H9 (cell line): Measurements from ENCODE around the gene CCT7. TPM values are rescaled to one million over a fixed set of nuclear protein-coding genes. Genes with fewer than 3 reads are reported as not detected.

Experiments
- DNase-seq: peaks from one replicate; pipeline ENCODE4 v3.0.0-alpha.2; 2017
- H2AFZ ChIP-seq: one replicate; pipeline ENCODE4 v1.6.1; 2013; ENCODE audit warnings: mild to moderate bottlenecking, low read length, control low read depth, moderate library complexity
- H2AK5ac ChIP-seq: 2 replicates; pipeline ENCODE4 v1.6.1; 2013; ENCODE audit warnings: low read length, control low read depth, mixed read lengths; ENCODE audit not compliant: insufficient read length
- H2BK120ac ChIP-seq: one replicate; pipeline ENCODE4 v1.6.1; 2013; ENCODE audit warnings: low read depth, mild to moderate bottlenecking, low read length, control low read depth, inconsistent platforms; ENCODE audit not compliant: poor library complexity, severe bottlenecking
- H2BK12ac ChIP-seq: 2 replicates; pipeline ENCODE4 v1.6.1; 2013; ENCODE audit warnings: low read length, control low read depth, mixed read lengths, low read depth; ENCODE audit not compliant: insufficient read length
- H2BK15ac ChIP-seq: 2 replicates; pipeline ENCODE4 v1.6.1; 2013; ENCODE audit warnings: low read depth, low read length, control low read depth
- H2BK20ac ChIP-seq: one replicate; pipeline ENCODE4 v1.6.1; 2013; ENCODE audit warnings: low read depth, mild to moderate bottlenecking, low read length, control low read depth, inconsistent platforms; ENCODE audit not compliant: poor library complexity, severe bottlenecking
- H2BK5ac ChIP-seq: 2 replicates; pipeline ENCODE4 v1.6.1; 2013; ENCODE audit warnings: low read length, control low read depth, mixed read lengths; ENCODE audit not compliant: insufficient read length
- H3K14ac ChIP-seq: 2 replicates; pipeline ENCODE4 v1.6.1; 2013; ENCODE audit warnings: low read length, control low read depth; ENCODE audit not compliant: insufficient read depth
- H3K18ac ChIP-seq: 2 replicates; pipeline ENCODE4 v1.6.1; 2013; ENCODE audit warnings: low read depth, mild to moderate bottlenecking, mixed read lengths, low read length, control low read depth; ENCODE audit not compliant: insufficient read length
- H3K23ac ChIP-seq: 2 replicates; pipeline ENCODE4 v1.6.1; 2013; ENCODE audit warnings: low read length, control low read depth, mixed read lengths, low read depth; ENCODE audit not compliant: insufficient read length
- H3K23me2 ChIP-seq: 2 replicates; pipeline ENCODE4 v1.6.1; 2013; ENCODE audit warnings: low read depth, mild to moderate bottlenecking, mixed read lengths, low read length, control low read depth; ENCODE audit not compliant: insufficient read length, poor library complexity, severe bottlenecking
- H3K27ac ChIP-seq: 2 replicates; pipeline ENCODE4 v1.5.1; 2013; ENCODE audit warnings: low read length, control low read depth, mixed read lengths, low read depth; ENCODE audit not compliant: insufficient read length
- H3K27me3 ChIP-seq: 2 replicates; pipeline ENCODE4 v1.6.1; 2013; ENCODE audit warnings: low read length, control low read depth, inconsistent platforms; ENCODE audit not compliant: insufficient read depth
- H3K4ac ChIP-seq: 2 replicates; pipeline ENCODE4 v1.6.1; 2013; ENCODE audit warnings: low read depth, mild to moderate bottlenecking, control low read depth, inconsistent platforms, low read length, moderate library complexity
- H3K4me1 ChIP-seq: 2 replicates; pipeline ENCODE4 v1.6.1; 2013; ENCODE audit warnings: low read length, control low read depth, inconsistent platforms; ENCODE audit not compliant: insufficient read depth
- H3K4me2 ChIP-seq: 2 replicates; pipeline ENCODE4 v1.6.1; 2013; ENCODE audit warnings: low read length, control low read depth, mixed read lengths; ENCODE audit not compliant: insufficient read length, insufficient read depth
- H3K56ac ChIP-seq: 2 replicates; pipeline ENCODE4 v1.6.1; 2013; ENCODE audit warnings: low read depth, mild to moderate bottlenecking, mixed read lengths, low read length, control low read depth; ENCODE audit not compliant: insufficient read length
- H3K79me1 ChIP-seq: 2 replicates; pipeline ENCODE4 v1.6.1; 2013; ENCODE audit warnings: low read depth, mild to moderate bottlenecking, moderate library complexity, low read length, control low read depth, inconsistent platforms; ENCODE audit not compliant: insufficient read depth, poor library complexity, severe bottlenecking
- H3K79me2 ChIP-seq: 2 replicates; pipeline ENCODE4 v1.6.1; 2013; ENCODE audit warnings: low read length, control low read depth, inconsistent platforms; ENCODE audit not compliant: insufficient read depth
- H3K9ac ChIP-seq: 2 replicates; pipeline ENCODE4 v1.6.1; 2013; ENCODE audit warnings: low read length, control low read depth, mixed read lengths; ENCODE audit not compliant: insufficient read length; ENCODE audit errors: extremely low read depth
- H3K9me3 ChIP-seq: one replicate; pipeline ENCODE4 v1.6.1; 2013; ENCODE audit warnings: low read depth, low read length, inconsistent platforms; ENCODE audit not compliant: control insufficient read depth
- H3T11ph ChIP-seq: one replicate; pipeline ENCODE4 v1.6.1; 2013; ENCODE audit warnings: mild to moderate bottlenecking, low read length, control low read depth, inconsistent platforms
- H4K20me1 ChIP-seq: one replicate; pipeline ENCODE4 v1.6.1; 2013; ENCODE audit not compliant: control insufficient read depth, insufficient read length, insufficient read depth
- H4K5ac ChIP-seq: 2 replicates; pipeline ENCODE4 v1.6.1; 2013; ENCODE audit warnings: low read depth, mild to moderate bottlenecking, mixed read lengths, low read length, control low read depth; ENCODE audit not compliant: insufficient read length
- H4K8ac ChIP-seq: replicated peaks from 2 replicates; pipeline ENCODE4 v1.6.1; 2013; ENCODE audit warnings: low read length, control low read depth, mixed read lengths, low read depth; ENCODE audit not compliant: insufficient read length
- H4K91ac ChIP-seq: 2 replicates; pipeline ENCODE4 v1.6.1; 2013; ENCODE audit warnings: low read depth, mild to moderate bottlenecking, moderate library complexity, mixed read lengths, low read length, control low read depth; ENCODE audit not compliant: insufficient read length
- H3K27ac Mint-ChIP-seq, 3 experiments: 2 replicates in 2 of 3; 3 replicates in 1 of 3; pipeline ENCODE4 v1.8.0; 2020 to 2021; ENCODE audit warnings: mixed read lengths in 3 of 3, mild to moderate bottlenecking in 1 of 3, moderate library complexity in 1 of 3
- H3K27me3 Mint-ChIP-seq: 2 replicates; pipeline ENCODE4 v1.8.0; 2021; ENCODE audit warnings: low read depth, mild to moderate bottlenecking, moderate library complexity, mixed read lengths
- H3K36me3 Mint-ChIP-seq, 3 experiments: 2 replicates in 2 of 3; 3 replicates in 1 of 3; pipeline ENCODE4 v1.8.0; 2020 to 2021; ENCODE audit warnings: low read depth in 3 of 3, mixed read lengths in 3 of 3; ENCODE audit not compliant: insufficient read depth in 1 of 3
- H3K4me1 Mint-ChIP-seq, 2 experiments: 2 replicates each; pipeline ENCODE4 v1.8.0; 2020; ENCODE audit warnings: mixed read lengths in 2 of 2
- H3K4me3 Mint-ChIP-seq, 2 experiments: 2 replicates in 1 of 2; 3 replicates in 1 of 2; pipeline ENCODE4 v1.8.0; 2020 to 2021; ENCODE audit warnings: mild to moderate bottlenecking in 2 of 2, mixed read lengths in 2 of 2, moderate library complexity in 1 of 2
- H3K9me3 Mint-ChIP-seq, 2 experiments: 2 replicates in 1 of 2; 3 replicates in 1 of 2; pipeline ENCODE4 v1.8.0; 2020; ENCODE audit warnings: mild to moderate bottlenecking in 2 of 2, mixed read lengths in 2 of 2, moderate library complexity in 1 of 2
- CTCF ChIP-seq: fragments of 200-600 bp; sonication (generic); conservative IDR thresholded peaks from 3 replicates; pipeline ENCODE4 v1.8.0; 2021; ENCODE audit warnings: antibody characterized with exemption, mild to moderate bottlenecking
- WGBS: extraction: QIAGEN DNeasy Blood & Tissue Kit; methylation state at CpG from one replicate; pipeline ENCODE4 v1.1.7; 2013; ENCODE audit warnings: missing lambda C conversion rate, low lambda C conversion rate, mixed read lengths; ENCODE audit not compliant: insufficient read length; ENCODE audit errors: extremely low coverage; 5-methylcytosine and 5-hydroxymethylcytosine counted together
- total RNA-seq: library from RNA; stranded (reverse); gene quantifications from 2 replicates; pipeline ENCODE4 v1.2.1, GENCODE V29; 2021

CCT7 gene
- total RNA-seq, 1 experiment from 2014 or later, result 500 TPM

GRCh38 chr2:73260338-73260984, 26.4 kb downstream of the CCT7 start:
- Histone ChIP-seq H2AFZ (no peak overlapping the region), H4K20me1 (no peaks in the 10 kb centered on the region), H4K91ac (no peak overlapping the region), H3K4me2 (no peak overlapping the region), H4K5ac (no peak overlapping the region), H3K4me1 (no peaks in the 10 kb centered on the region), H3T11ph (no peak overlapping the region), H3K9me3 (no peaks in the 10 kb centered on the region), H3K27me3 (no peaks in the 10 kb centered on the region), H4K8ac (no peak overlapping the region), H3K14ac (no peak overlapping the region), H2BK20ac (no peak overlapping the region), H3K56ac (no peak overlapping the region), H3K23me2 (no peaks in the 10 kb centered on the region), H3K18ac (no peak overlapping the region), H2AK5ac (no peak overlapping the region), H3K23ac (no peak overlapping the region), H3K4ac (no peak overlapping the region), H2BK12ac (no peak overlapping the region), H2BK120ac (no peak overlapping the region), H3K27ac (no peak overlapping the region), H3K79me2 (no peaks in the 10 kb centered on the region), H3K9ac (no peak overlapping the region), H2BK15ac (no peak overlapping the region), H2BK5ac (no peak overlapping the region), H3K79me1 (no peaks in the 10 kb centered on the region)
- H3K36me3 Mint-ChIP-seq, result peaks cover 13 to 39% (median 26%) of the 10 kb centered on the region in 3 experiments; a peak in 6 of 7 replicates
- H3K27me3 Mint-ChIP-seq, result no peaks in the 10 kb centered on the region; the same call in 1 of the 2 replicates
- H3K4me3 Mint-ChIP-seq, result no peak overlapping the region
- H3K27ac Mint-ChIP-seq, result no peak overlapping the region; a peak in 1 of 7 replicates
- peak; percentile 83 for DNase-seq
- peak; percentile 68 for TF ChIP-seq CTCF
- H3K9me3 Mint-ChIP-seq, result no peaks in the 10 kb centered on the region; a peak in 1 of 5 replicates
- H3K4me1 Mint-ChIP-seq, result peaks cover 13 to 17% of the 10 kb centered on the region in 2 experiments
- WGBS, result no CpG with 5 or more reads among the region's 17 CpGs
